Nephron (organoid): ENCODE results near the gene CLN3.
A peak's percentile ranks its signal among the peaks of the same experiment; 100 is the strongest.
"Not testable (repeated sequence)": the region's sequence is repeated elsewhere in the genome, so short reads cannot be mapped to it uniquely, and the experiment has no call there.

ENCODE experiments used
- H3K27ac Mint-ChIP-seq, 3 experiments: 2 replicates each; pipeline ENCODE4 v1.8.0; 2020; ENCODE audit warnings: mixed read lengths in 3 of 3, mild to moderate bottlenecking in 2 of 3, moderate library complexity in 1 of 3
- H3K27me3 Mint-ChIP-seq: 2 replicates; pipeline ENCODE4 v1.8.0; 2021; ENCODE audit warnings: low read depth, mild to moderate bottlenecking, moderate library complexity, mixed read lengths
- H3K36me3 Mint-ChIP-seq: 2 replicates; pipeline ENCODE4 v1.8.0; 2020; ENCODE audit warnings: low read depth, mixed read lengths
- H3K4me1 Mint-ChIP-seq: 2 replicates; pipeline ENCODE4 v1.8.0; 2020; ENCODE audit warnings: mixed read lengths
- H3K4me3 Mint-ChIP-seq, 3 experiments: 2 replicates each; pipeline ENCODE4 v1.8.0; 2020; ENCODE audit warnings: mild to moderate bottlenecking in 3 of 3, mixed read lengths in 3 of 3, moderate library complexity in 2 of 3
- H3K9me3 Mint-ChIP-seq: 2 replicates; pipeline ENCODE4 v1.8.0; 2020; ENCODE audit warnings: mixed read lengths
- TF ChIP-seq, protein P1 (sequence below), 3 experiments: fragments of 200-600 bp; sonication (generic); IDR thresholded peaks; one replicate each; pipeline ENCODE4 v1.5.0; 2021; ENCODE audit warnings: antibody characterized with exemption in 3 of 3; ENCODE audit not compliant: unreplicated experiment in 3 of 3

Gene CLN3

DNA sequence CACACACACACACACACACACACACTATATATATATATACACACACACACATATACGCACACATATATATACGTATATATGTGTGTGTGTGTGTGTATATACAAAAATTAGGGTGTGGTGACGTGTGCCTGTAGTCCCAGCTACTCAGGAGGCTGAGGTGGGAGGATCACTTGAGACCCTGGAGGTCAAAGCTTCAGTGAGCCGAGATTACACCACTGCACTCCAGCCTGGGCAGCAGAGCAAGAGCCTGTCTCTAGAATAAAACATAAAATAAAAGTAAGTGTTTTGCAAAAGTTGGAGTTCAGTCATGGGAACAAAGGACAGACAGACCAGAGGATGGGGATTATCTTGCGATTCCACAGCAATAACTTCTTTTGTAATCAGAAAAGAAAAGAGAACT is 36.1 kb upstream of the CLN3 start:
- TF ChIP-seq, protein P1, sequence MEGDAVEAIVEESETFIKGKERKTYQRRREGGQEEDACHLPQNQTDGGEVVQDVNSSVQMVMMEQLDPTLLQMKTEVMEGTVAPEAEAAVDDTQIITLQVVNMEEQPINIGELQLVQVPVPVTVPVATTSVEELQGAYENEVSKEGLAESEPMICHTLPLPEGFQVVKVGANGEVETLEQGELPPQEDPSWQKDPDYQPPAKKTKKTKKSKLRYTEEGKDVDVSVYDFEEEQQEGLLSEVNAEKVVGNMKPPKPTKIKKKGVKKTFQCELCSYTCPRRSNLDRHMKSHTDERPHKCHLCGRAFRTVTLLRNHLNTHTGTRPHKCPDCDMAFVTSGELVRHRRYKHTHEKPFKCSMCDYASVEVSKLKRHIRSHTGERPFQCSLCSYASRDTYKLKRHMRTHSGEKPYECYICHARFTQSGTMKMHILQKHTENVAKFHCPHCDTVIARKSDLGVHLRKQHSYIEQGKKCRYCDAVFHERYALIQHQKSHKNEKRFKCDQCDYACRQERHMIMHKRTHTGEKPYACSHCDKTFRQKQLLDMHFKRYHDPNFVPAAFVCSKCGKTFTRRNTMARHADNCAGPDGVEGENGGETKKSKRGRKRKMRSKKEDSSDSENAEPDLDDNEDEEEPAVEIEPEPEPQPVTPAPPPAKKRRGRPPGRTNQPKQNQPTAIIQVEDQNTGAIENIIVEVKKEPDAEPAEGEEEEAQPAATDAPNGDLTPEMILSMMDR (IDR thresholded peaks at IDR 0.05; ENCODE audit: unreplicated experiment in 3 of 3), result no peak
- H3K4me3 Mint-ChIP-seq, result no peak overlapping the region
- peaks cover 5% of the 10 kb centered on the region for H3K4me1 Mint-ChIP-seq
- H3K27ac Mint-ChIP-seq, result no peak overlapping the region
- no peaks in the 10 kb centered on the region for H3K36me3 Mint-ChIP-seq
- peaks cover 3% of the 10 kb centered on the region for H3K9me3 Mint-ChIP-seq
- H3K27me3 Mint-ChIP-seq, result no peaks in the 10 kb centered on the region

- H3K4me1 Mint-ChIP-seq, H3K4me3 Mint-ChIP-seq, H3K36me3 Mint-ChIP-seq, H3K27me3 Mint-ChIP-seq, H3K27ac Mint-ChIP-seq, H3K9me3 Mint-ChIP-seq: not testable (repeated sequence)
Measured at GRCh38 chr16:28527100-28527785, 35.4 kb upstream of the CLN3 start.

GRCh38 chr16:28526201-28527099 is 34.6 kb upstream of the CLN3 start:
- H3K4me1 Mint-ChIP-seq, result no peaks in the 10 kb centered on the region
- no peaks in the 10 kb centered on the region for H3K36me3 Mint-ChIP-seq
- peaks cover 3% of the 10 kb centered on the region for H3K9me3 Mint-ChIP-seq

GRCh38 chr16:28524681-28525171 is 32.9 kb upstream of the CLN3 start:
- TF ChIP-seq, protein P1 (IDR thresholded peaks at IDR 0.05; ENCODE audit: unreplicated experiment in 3 of 3), result no peak
- Mint-ChIP-seq H3K4me3 (no peak overlapping the region), H3K4me1 (no peaks in the 10 kb centered on the region), H3K27me3 (peaks cover 3% of the 10 kb centered on the region), H3K36me3 (no peaks in the 10 kb centered on the region), H3K27ac (no peak overlapping the region), H3K9me3 (peaks cover 3% of the 10 kb centered on the region)

More at GRCh38 chr16:28526201-28527099, 34.6 kb upstream of the CLN3 start:
- no peaks in the 10 kb centered on the region for H3K27me3 Mint-ChIP-seq
- TF ChIP-seq, protein P1 (IDR thresholded peaks at IDR 0.05; ENCODE audit: unreplicated experiment in 3 of 3), result no peak
- no peak overlapping the region for H3K4me3 Mint-ChIP-seq
- peak overlapping the region in 1 of 3 experiments; percentile 14 for H3K27ac Mint-ChIP-seq

- no peak overlapping the region for H3K4me3 Mint-ChIP-seq
- no peaks in the 10 kb centered on the region for H3K36me3 Mint-ChIP-seq
- peaks cover 3% of the 10 kb centered on the region for H3K27me3 Mint-ChIP-seq
- peaks cover 3% of the 10 kb centered on the region for H3K9me3 Mint-ChIP-seq
- H3K4me1 Mint-ChIP-seq, result no peaks in the 10 kb centered on the region
- no peak overlapping the region for H3K27ac Mint-ChIP-seq
- TF ChIP-seq, protein P1 (IDR thresholded peaks at IDR 0.05; ENCODE audit: unreplicated experiment in 3 of 3), result no peak
Measured at GRCh38 chr16:28522792-28523191, 30.9 kb upstream of the CLN3 start.

- peaks cover 3% of the 10 kb centered on the region for H3K27me3 Mint-ChIP-seq
- H3K9me3 Mint-ChIP-seq, result peaks cover 3% of the 10 kb centered on the region
- H3K36me3 Mint-ChIP-seq, result no peaks in the 10 kb centered on the region
- no peak overlapping the region for H3K4me3 Mint-ChIP-seq
- no peak overlapping the region for H3K27ac Mint-ChIP-seq
- TF ChIP-seq, protein P1 (IDR thresholded peaks at IDR 0.05; ENCODE audit: unreplicated experiment in 3 of 3), result no peak
- H3K4me1 Mint-ChIP-seq, result no peaks in the 10 kb centered on the region
Measured at GRCh38 chr16:28521436-28521835, 29.6 kb upstream of the CLN3 start.
